Ishikawa (cell line): Measurements from ENCODE around the gene ASPM.

Source experiments
- EP300 ChIP-seq: IDR thresholded peaks from 2 replicates; pipeline ENCODE4 v1.6.1; 2012; ENCODE audit warnings: borderline replicate concordance
- RAD21 ChIP-seq: IDR thresholded peaks from 2 replicates; pipeline ENCODE4 v1.6.1; 2012; ENCODE audit warnings: low read depth
- YY1 ChIP-seq: IDR thresholded peaks from 2 replicates; pipeline ENCODE4 v1.6.1; 2012; ENCODE audit warnings: low read depth
- TF ChIP-seq, protein P1 (sequence below): IDR thresholded peaks from 2 replicates; pipeline ENCODE4 v1.6.1; 2012

DNA sequence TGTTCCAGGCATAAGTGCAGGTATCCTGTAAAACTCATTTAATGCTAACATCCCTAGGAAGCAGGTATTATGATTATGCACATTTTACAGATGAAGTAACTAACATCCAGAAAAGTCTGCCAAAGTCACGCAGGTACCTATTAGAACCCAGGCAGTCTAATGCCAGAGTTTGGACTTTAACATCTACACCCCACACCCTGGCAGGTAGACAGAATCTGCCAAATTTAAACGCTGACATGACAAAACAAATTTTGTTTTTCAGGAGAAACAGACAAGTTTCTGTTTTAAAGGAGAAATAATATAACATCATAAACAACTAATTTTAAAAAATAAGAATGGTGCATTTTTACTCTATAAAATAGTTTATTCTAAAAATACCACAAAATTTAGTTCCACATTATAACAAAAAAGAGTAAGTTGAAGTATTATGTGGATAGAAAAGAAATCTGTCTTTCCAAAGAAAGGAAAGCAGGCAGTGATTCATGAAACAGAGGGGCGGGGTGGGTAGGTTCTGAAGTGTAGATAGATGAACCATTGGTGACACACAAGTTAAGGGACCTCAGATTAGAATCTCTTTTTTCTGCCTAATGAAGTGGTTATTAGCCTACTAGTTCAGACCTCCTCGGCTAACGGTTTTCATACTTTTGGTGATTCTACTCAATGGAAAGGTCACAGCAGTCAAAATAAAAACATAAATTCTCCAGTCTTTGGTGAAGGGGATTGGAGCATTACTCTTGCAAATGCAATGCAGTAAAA, 1.7 kb downstream of the ASPM start:
- TF ChIP-seq RAD21 (no peak), YY1 (no peak), EP300 (no peak)
- TF ChIP-seq, protein P1, sequence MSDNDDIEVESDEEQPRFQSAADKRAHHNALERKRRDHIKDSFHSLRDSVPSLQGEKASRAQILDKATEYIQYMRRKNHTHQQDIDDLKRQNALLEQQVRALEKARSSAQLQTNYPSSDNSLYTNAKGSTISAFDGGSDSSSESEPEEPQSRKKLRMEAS = no peak
